Uterus (tissue), 4 donors: ENCODE data around the gene SSR1. TPM values are rescaled to one million over a fixed set of nuclear protein-coding genes. Genes with fewer than 3 reads are reported as not detected.

ENCODE experiments used
- DNase-seq, 2 donors: peaks; one replicate each; pipeline ENCODE4 v3.0.0-alpha.2; 2019 to 2020
- H3K27ac ChIP-seq, 2 donors: fragments of 200-600 bp; sonication (generic); 1 replicate in 1 of 2; 2 replicates in 1 of 2; pipeline ENCODE4 v1.5.1; 2016 to 2018
- H3K27me3 ChIP-seq, 2 donors: fragments of 200-600 bp; sonication (generic); one replicate each; pipeline ENCODE4 v1.5.1; 2018 to 2019; ENCODE audit warnings: control low read depth in 1 of 2
- H3K36me3 ChIP-seq, 2 donors: fragments of 200-600 bp; sonication (generic); one replicate each; pipeline ENCODE4 v1.5.1; 2019; ENCODE audit warnings: control low read depth in 1 of 2
- H3K4me1 ChIP-seq, 2 donors: fragments of 200-600 bp; sonication (generic); one replicate each; pipeline ENCODE4 v1.5.1; 2018 to 2019; ENCODE audit warnings: control low read depth in 1 of 2
- H3K4me3 ChIP-seq, 2 donors: fragments of 200-600 bp; sonication (generic); 1 replicate in 1 of 2; 2 replicates in 1 of 2; pipeline ENCODE4 v1.5.1; 2018 to 2019; ENCODE audit warnings: mild to moderate bottlenecking in 1 of 2
- H3K9me3 ChIP-seq, 2 donors: fragments of 200-600 bp; sonication (generic); one replicate each; pipeline ENCODE4 v1.5.1; 2019; ENCODE audit warnings: control low read depth in 1 of 2
- CTCF ChIP-seq, 4 experiments: fragments of 200-600 bp in 2 of 4; fragments of 450-650 bp in 2 of 4; sonication (generic) in 2 of 4; IDR thresholded peaks; one replicate each; pipeline ENCODE4 v1.5.1; 2016 to 2019; ENCODE audit warnings: antibody characterized with exemption in 4 of 4, mild to moderate bottlenecking in 2 of 4, moderate library complexity in 1 of 4
- POLR2A ChIP-seq, 2 donors: fragments of 450-650 bp; IDR thresholded peaks; one replicate each; pipeline ENCODE4 v1.6.1; 2016; ENCODE audit warnings: antibody characterized with exemption in 2 of 2, mild to moderate bottlenecking in 1 of 2, moderate library complexity in 1 of 2
- intact Hi-C: fragments of 100-400 bp; cut with DNase I; formaldehyde crosslinking; loops from one replicate; pipeline ENCODE4 v1.15.1; 2023; ENCODE audit warnings: low total_unique reads
- total RNA-seq, 4 donors: library from RNA; depleted of rRNA in 3 of 4; stranded (reverse); fragments of >200 nt in 3 of 4; gene quantifications; one replicate each; pipeline versions ENCODE4 v1.1.0 to v1.2.4, GENCODE V29; 2014 to 2023
- donor health status: DM: yes; HTN: yes; CAD: no.

SSR1 gene
- total RNA-seq, 4 donors from 2014 or later = 77.4 to 138 (median 126) TPM

GRCh38 chr6:7273709-7274108 lies 39.3 kb downstream of the SSR1 start:
- H3K27ac ChIP-seq = no peak overlapping the region
- H3K4me3 ChIP-seq = no peak overlapping the region
- H3K9me3 ChIP-seq = no peaks in the 10 kb centered on the region
- no peak for DNase-seq
- TF ChIP-seq CTCF (IDR thresholded peaks at IDR 0.05) (no peak), POLR2A (IDR thresholded peaks at IDR 0.05) (no peak)
- no peaks in the 10 kb centered on the region for H3K4me1 ChIP-seq
- H3K27me3 ChIP-seq = no peaks in the 10 kb centered on the region
- H3K36me3 ChIP-seq = no peaks in the 10 kb centered on the region
- intact Hi-C loops = loop anchor here (10.0 kb wide), 1 partner anchor 341 kb away; no protein-coding TSS in a partner anchor

- Histone ChIP-seq H3K9me3 (no peaks in the 10 kb centered on the region), H3K4me3 (no peak overlapping the region), H3K4me1 (no peaks in the 10 kb centered on the region), H3K27me3 (no peaks in the 10 kb centered on the region), H3K27ac (no peak overlapping the region), H3K36me3 (no peaks in the 10 kb centered on the region)
- TF ChIP-seq CTCF (IDR thresholded peaks at IDR 0.05) = no peak
- no peak for TF ChIP-seq POLR2A (IDR thresholded peaks at IDR 0.05)
- DNase-seq = no peak
- intact Hi-C loops = loop anchor here (10.0 kb wide), 1 partner anchor 344 kb away; no protein-coding TSS in a partner anchor
Observed at GRCh38 chr6:7271205-7271534, 41.8 kb downstream of the SSR1 start.

GRCh38 chr6:7270320-7271204 lies 42.4 kb downstream of the SSR1 start:
- no peaks in the 10 kb centered on the region for H3K4me1 ChIP-seq
- H3K27ac ChIP-seq = no peak overlapping the region
- DNase-seq = no peak
- H3K27me3 ChIP-seq = no peaks in the 10 kb centered on the region
- intact Hi-C loops = loop anchor here (10.0 kb wide), 1 partner anchor 344 kb away; no protein-coding TSS in a partner anchor
- H3K36me3 ChIP-seq = no peaks in the 10 kb centered on the region
- H3K4me3 ChIP-seq = no peak overlapping the region
- H3K9me3 ChIP-seq = no peaks in the 10 kb centered on the region
- TF ChIP-seq POLR2A (IDR thresholded peaks at IDR 0.05) = no peak
- TF ChIP-seq CTCF (IDR thresholded peaks at IDR 0.05) = no peak

GRCh38 chr6:7269816-7270215 lies 43.2 kb downstream of the SSR1 start:
- no peaks in the 10 kb centered on the region for H3K36me3 ChIP-seq
- no peak overlapping the region for H3K4me3 ChIP-seq
- no peak for TF ChIP-seq POLR2A (IDR thresholded peaks at IDR 0.05)
- H3K4me1 ChIP-seq = no peaks in the 10 kb centered on the region
- H3K9me3 ChIP-seq = no peaks in the 10 kb centered on the region
- H3K27me3 ChIP-seq = no peaks in the 10 kb centered on the region
- no peak overlapping the region for H3K27ac ChIP-seq
- DNase-seq = no peak
- intact Hi-C loops = loop anchor here (10.0 kb wide), 1 partner anchor 345 kb away; no protein-coding TSS in a partner anchor

- H3K4me3 ChIP-seq = no peak overlapping the region
- no peaks in the 10 kb centered on the region for H3K27me3 ChIP-seq
- no peak overlapping the region for H3K27ac ChIP-seq
- no peaks in the 10 kb centered on the region for H3K4me1 ChIP-seq
- H3K9me3 ChIP-seq = no peaks in the 10 kb centered on the region
- DNase-seq = no peak
- intact Hi-C loops = no loop called here
- H3K36me3 ChIP-seq = no peaks in the 10 kb centered on the region
- TF ChIP-seq CTCF (IDR thresholded peaks at IDR 0.05) (no peak), POLR2A (IDR thresholded peaks at IDR 0.05) (no peak)
Observed at GRCh38 chr6:7268816-7269555, 44.0 kb downstream of the SSR1 start.
